Measurements from ENCODE around the gene TACC2.

DNA sequence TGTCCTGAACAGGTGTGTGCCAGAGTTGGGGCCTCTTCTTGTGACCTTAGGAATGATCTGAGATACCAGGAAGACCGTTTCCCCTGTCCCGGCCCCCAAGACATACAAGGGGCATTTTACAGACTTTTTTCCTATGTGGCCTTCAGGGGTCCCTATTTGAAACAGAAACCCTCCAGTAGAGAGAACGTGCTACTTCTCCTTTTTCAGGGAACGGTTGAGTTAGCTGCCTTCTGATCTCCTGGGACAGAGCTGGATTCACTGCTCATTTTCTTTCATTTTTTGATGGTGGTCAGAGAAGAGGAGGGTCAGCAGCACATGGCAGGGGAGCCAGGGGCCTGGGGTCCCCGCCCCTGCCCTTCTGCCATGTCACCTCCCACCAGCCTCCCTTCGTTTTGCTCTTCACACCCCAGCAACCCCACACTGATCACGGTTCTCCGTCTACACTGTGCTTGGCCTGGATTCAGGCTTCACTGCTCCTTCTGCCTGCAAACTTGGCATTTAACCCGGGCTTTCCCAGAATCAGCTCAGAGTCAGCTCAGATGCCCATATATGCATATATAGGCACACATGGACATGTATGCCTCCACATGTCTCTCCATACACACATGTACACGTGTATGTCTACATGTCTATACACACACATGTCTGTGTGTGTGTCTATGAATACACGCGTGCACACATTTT, 144.1 kb downstream of the TACC2 start:
- no peak for TF ChIP-seq CTCF (IDR thresholded peaks at IDR 0.05; ENCODE audit: insufficient read depth, low read depth, low read length)
- TF ChIP-seq EZH2 (IDR thresholded peaks at IDR 0.05; ENCODE audit: insufficient read depth, low read length), result no peak

Measured in astrocyte (in vitro differentiated cells and primary cell).